Upper lobe of left lung (tissue), 6 donors: Measurements from ENCODE around the gene DNER. TPM values are rescaled to one million over a fixed set of nuclear protein-coding genes. Genes with fewer than 3 reads are reported as not detected.

Experiments
- ATAC-seq, 2 donors: fragments of 200-7000 bp; cut with Tn5 transposase; one replicate each; pipeline ENCODE4 v1.9.1; 2022; ENCODE audit warnings: mild to moderate bottlenecking in 2 of 2, moderate library complexity in 2 of 2; ENCODE audit not compliant: low FRiP score in 2 of 2
- DNase-seq, 2 donors: peaks; one replicate each; pipeline ENCODE4 v3.0.0-alpha.2; 2019 to 2020
- H3K27ac ChIP-seq, 4 donors: fragments of 200-600 bp; sonication (generic); one replicate each; pipeline ENCODE4 v1.5.1; 2016 to 2019
- H3K27me3 ChIP-seq, 4 donors: fragments of 200-600 bp; sonication (generic); one replicate each; pipeline ENCODE4 v1.5.1; 2017 to 2019
- H3K36me3 ChIP-seq, 4 donors: fragments of 200-600 bp; sonication (generic); one replicate each; pipeline ENCODE4 v1.5.1; 2016 to 2019
- H3K4me1 ChIP-seq, 4 donors: fragments of 200-600 bp; sonication (generic); one replicate each; pipeline ENCODE4 v1.5.1; 2018 to 2019
- H3K4me3 ChIP-seq, 4 donors: fragments of 200-600 bp; sonication (generic); one replicate each; pipeline ENCODE4 v1.5.1; 2017 to 2019; ENCODE audit warnings: mild to moderate bottlenecking in 2 of 4, moderate library complexity in 1 of 4
- H3K9me3 ChIP-seq, 4 donors: fragments of 200-600 bp; sonication (generic); one replicate each; pipeline ENCODE4 v1.5.1; 2018 to 2019
- CTCF ChIP-seq, 6 experiments: fragments of 450-650 bp in 4 of 6; fragments of 200-600 bp in 2 of 6; sonication (generic) in 2 of 6; IDR thresholded peaks; one replicate each; pipeline ENCODE4 v1.5.1; 2016 to 2019; ENCODE audit warnings: antibody characterized with exemption in 6 of 6
- EP300 ChIP-seq, 4 donors: sonication (generic); formaldehyde crosslinking; IDR thresholded peaks; one replicate each; pipeline ENCODE4 v1.5.1; 2017; ENCODE audit warnings: antibody characterized with exemption in 4 of 4, control low read depth in 2 of 4
- POLR2A ChIP-seq, 4 donors: fragments of 450-650 bp; IDR thresholded peaks; one replicate each; pipeline ENCODE4 v1.5.1; 2016 to 2017; ENCODE audit warnings: antibody characterized with exemption in 4 of 4, mild to moderate bottlenecking in 2 of 4
- POLR2AphosphoS5 ChIP-seq, 2 donors: sonication (generic); formaldehyde crosslinking; IDR thresholded peaks; one replicate each; pipeline ENCODE4 v1.5.1; 2017; ENCODE audit warnings: antibody characterized with exemption in 2 of 2
- WGBS, 2 donors: methylation state at CpG; one replicate each; pipeline ENCODE4 v1.1.5; 2017 to 2018; 5-methylcytosine and 5-hydroxymethylcytosine counted together
- total RNA-seq, 6 donors: library from RNA; depleted of rRNA in 4 of 6; stranded (reverse); fragments of >200 nt in 4 of 6; gene quantifications; one replicate each; pipeline versions ENCODE4 v1.1.0 to v1.2.1, GENCODE V29; 2016 to 2021
- donor health status: DM: no; HTN: no; CAD: no; lungs with moderate emphysema.
- donor health status: DM: no; HTN: yes; CAD: no; lungs with severe emphysema.

Gene DNER
- total RNA-seq, 6 donors from 2014 or later: 0.31 to 2.1 (median 0.98) TPM

GRCh38 chr2:229612384-229612971 lies 101.9 kb downstream of the DNER start:
- Histone ChIP-seq H3K36me3 (no peaks in the 10 kb centered on the region), H3K4me1 (no peaks in the 10 kb centered on the region), H3K27me3 (no peaks in the 10 kb centered on the region), H3K4me3 (no peak overlapping the region), H3K27ac (no peak overlapping the region), H3K9me3 (no peaks in the 10 kb centered on the region)
- 80 to 85% methylated on average over 7 of the region's 7 CpGs for WGBS, 2 donors
- ATAC-seq (no peak), DNase-seq (no peak)
- TF ChIP-seq EP300 (IDR thresholded peaks at IDR 0.05) (no peak), CTCF (IDR thresholded peaks at IDR 0.05) (no peak)

- H3K4me1 ChIP-seq: no peaks in the 10 kb centered on the region
- ATAC-seq (no peak), DNase-seq (no peak)
- no peaks in the 10 kb centered on the region for H3K36me3 ChIP-seq
- H3K9me3 ChIP-seq: no peaks in the 10 kb centered on the region
- H3K4me3 ChIP-seq: no peak overlapping the region
- no peak overlapping the region for H3K27ac ChIP-seq
- no peak for TF ChIP-seq POLR2AphosphoS5 (IDR thresholded peaks at IDR 0.05)
- TF ChIP-seq EP300 (IDR thresholded peaks at IDR 0.05): no peak
- TF ChIP-seq CTCF (IDR thresholded peaks at IDR 0.05): no peak
- TF ChIP-seq POLR2A (IDR thresholded peaks at IDR 0.05): no peak
- WGBS, 2 donors: 70 to 72% methylated on average over 2 of the region's 2 CpGs
- no peaks in the 10 kb centered on the region for H3K27me3 ChIP-seq
These were observed 103.0 kb downstream of the DNER start for GRCh38 chr2:229611360-229611759.

GRCh38 chr2:229610872-229611271 lies 103.5 kb downstream of the DNER start:
- H3K9me3 ChIP-seq: no peaks in the 10 kb centered on the region
- ATAC-seq (no peak), DNase-seq (no peak)
- no peaks in the 10 kb centered on the region for H3K4me1 ChIP-seq
- 50 to 51% methylated on average over 2 of the region's 2 CpGs for WGBS, 2 donors
- H3K27me3 ChIP-seq: no peaks in the 10 kb centered on the region
- no peak overlapping the region for H3K27ac ChIP-seq
- H3K4me3 ChIP-seq: no peak overlapping the region
- H3K36me3 ChIP-seq: no peaks in the 10 kb centered on the region
- TF ChIP-seq CTCF (IDR thresholded peaks at IDR 0.05): no peak
- TF ChIP-seq POLR2A (IDR thresholded peaks at IDR 0.05): no peak
- no peak for TF ChIP-seq POLR2AphosphoS5 (IDR thresholded peaks at IDR 0.05)
- TF ChIP-seq EP300 (IDR thresholded peaks at IDR 0.05): no peak

- Histone ChIP-seq H3K27ac (no peak overlapping the region), H3K4me1 (no peaks in the 10 kb centered on the region), H3K9me3 (no peaks in the 10 kb centered on the region), H3K4me3 (no peak overlapping the region), H3K36me3 (no peaks in the 10 kb centered on the region), H3K27me3 (no peaks in the 10 kb centered on the region)
- DNase-seq (no peak), ATAC-seq (no peak)
- 88 to 90% methylated on average over 12 of the region's 12 CpGs for WGBS, 2 donors
- TF ChIP-seq CTCF (IDR thresholded peaks at IDR 0.05) (no peak), EP300 (IDR thresholded peaks at IDR 0.05) (no peak), POLR2A (IDR thresholded peaks at IDR 0.05) (no peak), POLR2AphosphoS5 (IDR thresholded peaks at IDR 0.05) (no peak)
These were observed 104.0 kb downstream of the DNER start for GRCh38 chr2:229610333-229610732.

- 44 to 46% methylated on average over 3 of the region's 3 CpGs for WGBS, 2 donors
These were observed 112.4 kb downstream of the DNER start for GRCh38 chr2:229601936-229602335.

More at GRCh38 chr2:229601936-229602335, 112.4 kb downstream of the DNER start:
- Histone ChIP-seq H3K27ac (no peak overlapping the region), H3K4me3 (no peak overlapping the region), H3K36me3 (no peaks in the 10 kb centered on the region), H3K9me3 (no peaks in the 10 kb centered on the region), H3K4me1 (no peaks in the 10 kb centered on the region), H3K27me3 (no peaks in the 10 kb centered on the region)
- DNase-seq (no peak), ATAC-seq (no peak)
- TF ChIP-seq EP300 (IDR thresholded peaks at IDR 0.05) (no peak), POLR2A (IDR thresholded peaks at IDR 0.05) (no peak), POLR2AphosphoS5 (IDR thresholded peaks at IDR 0.05) (no peak), CTCF (IDR thresholded peaks at IDR 0.05) (no peak)
